ENCODE measurements around the gene FCRL6.

GRCh38 chr1:159756397-159756796, 45.8 kb upstream of the FCRL6 start:
- TF ChIP-seq EZH2phosphoT487 (IDR thresholded peaks at IDR 0.05; ENCODE audit: insufficient read depth, low read depth): no peak
- no peak for TF ChIP-seq EZH2 (IDR thresholded peaks at IDR 0.05; ENCODE audit: insufficient read depth, poor library complexity, severe bottlenecking)
